Measurements from ENCODE around the gene PRKAR1B. TPM values are rescaled to one million over a fixed set of nuclear protein-coding genes. Genes with fewer than 3 reads are reported as not detected.

The PRKAR1B gene
- total and polyA plus RNA-seq, 7 donors = 1.4 to 4.6 (median 1.9) TPM

GRCh38 chr7:676246-676971, 50.7 kb downstream of the PRKAR1B start:
- Histone ChIP-seq H3K9me3 (no peaks in the 10 kb centered on the region), H3K27me3 (ENCODE audit: insufficient read depth in 3 of 3, low read length in 2 of 3) (no peaks in the 10 kb centered on the region), H3K4me1 (no peaks in the 10 kb centered on the region), H3K4me3 (no peak overlapping the region), H3K36me3 (ENCODE audit: insufficient read depth in 1 of 2, low read depth in 1 of 2) (no peaks in the 10 kb centered on the region), H3K27ac (no peak overlapping the region)
- no peak for TF ChIP-seq CTCF (IDR thresholded peaks at IDR 0.05)
- no peak for ATAC-seq
- intact Hi-C loops (cut with DNase I) = no loop called here
- WGBS, 3 donors = 93 to 95% (median 95%) methylated on average over 34 to 40 of the region's 40 CpGs
- no peak for DNase-seq

GRCh38 chr7:674454-675410, 52.3 kb downstream of the PRKAR1B start:
- Histone ChIP-seq H3K36me3 (ENCODE audit: insufficient read depth in 1 of 2, low read depth in 1 of 2) (no peaks in the 10 kb centered on the region), H3K9me3 (no peaks in the 10 kb centered on the region), H3K27ac (no peak overlapping the region), H3K27me3 (ENCODE audit: insufficient read depth in 3 of 3, low read length in 2 of 3) (no peaks in the 10 kb centered on the region), H3K4me1 (no peaks in the 10 kb centered on the region), H3K4me3 (no peak overlapping the region)
- WGBS, 3 donors = 82 to 88% (median 85%) methylated on average over 16 of the region's 16 CpGs
- DNase-seq = no peak
- intact Hi-C loops (cut with DNase I) = no loop called here
- TF ChIP-seq CTCF (IDR thresholded peaks at IDR 0.05) = no peak
- ATAC-seq = no peak

GRCh38 chr7:673681-674453, 53.2 kb downstream of the PRKAR1B start:
- no peak overlapping the region for H3K27ac ChIP-seq
- no peaks in the 10 kb centered on the region for H3K4me1 ChIP-seq
- intact Hi-C loops (cut with DNase I) = no loop called here
- no peak for TF ChIP-seq CTCF (IDR thresholded peaks at IDR 0.05)
- H3K36me3 ChIP-seq (ENCODE audit: insufficient read depth in 1 of 2, low read depth in 1 of 2) = no peaks in the 10 kb centered on the region
- DNase-seq = no peak
- no peak overlapping the region for H3K4me3 ChIP-seq
- 92 to 98% (median 95%) methylated on average over 13 of the region's 13 CpGs for WGBS, 3 donors
- H3K27me3 ChIP-seq (ENCODE audit: insufficient read depth in 3 of 3, low read length in 2 of 3) = no peaks in the 10 kb centered on the region
- no peak for ATAC-seq
- H3K9me3 ChIP-seq = no peaks in the 10 kb centered on the region

DNA sequence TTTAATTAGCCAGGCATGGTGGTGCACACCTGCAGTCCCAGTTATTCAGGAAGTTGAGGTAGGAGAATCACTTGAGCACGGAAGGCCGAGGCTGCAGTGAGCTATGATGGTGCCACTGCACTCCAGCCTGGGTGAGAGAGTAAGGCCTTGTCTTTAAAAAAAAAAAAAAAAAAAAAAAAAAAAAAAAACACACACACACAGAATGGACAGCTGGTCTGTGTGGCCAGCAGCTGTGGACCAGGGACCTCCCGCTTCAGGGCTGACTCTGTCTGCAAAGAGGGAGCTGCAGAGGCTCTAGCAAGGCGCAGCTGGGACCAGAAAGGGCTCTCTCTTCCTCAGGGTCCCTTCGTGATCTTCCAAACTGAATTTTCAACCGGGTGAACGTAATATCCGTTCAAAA, 54.2 kb downstream of the PRKAR1B start:
- ATAC-seq = no peak
- intact Hi-C loops (cut with DNase I) = no loop called here

More for the DNA sequence above, 54.2 kb downstream of the PRKAR1B start:
- DNase-seq = no peak
- H3K27ac ChIP-seq = no peak overlapping the region
- no peaks in the 10 kb centered on the region for H3K36me3 ChIP-seq (ENCODE audit: insufficient read depth in 1 of 2, low read depth in 1 of 2)
- no peaks in the 10 kb centered on the region for H3K9me3 ChIP-seq
- 60 to 69% (median 67%) methylated on average over 8 of the region's 8 CpGs for WGBS, 3 donors
- H3K4me1 ChIP-seq = no peaks in the 10 kb centered on the region
- no peaks in the 10 kb centered on the region for H3K27me3 ChIP-seq (ENCODE audit: insufficient read depth in 3 of 3, low read length in 2 of 3)
- no peak overlapping the region for H3K4me3 ChIP-seq
- TF ChIP-seq CTCF (IDR thresholded peaks at IDR 0.05) = no peak

Measured in psoas muscle (tissue), 8 donors.